HCT116 (cell line): ENCODE data around the gene ALDH1A2. TPM values are rescaled to one million over a fixed set of nuclear protein-coding genes. Genes with fewer than 3 reads are reported as not detected.

Source experiments
- ATAC-seq: fragments of 200-7000 bp; cut with Tn5 transposase; 2 replicates; pipeline ENCODE4 v1.9.1; 2020; ENCODE audit warnings: mild to moderate bottlenecking, moderate library complexity
- BruUV-seq: library from RNA; stranded (reverse); fragments of 400-500 nt; replicated peaks from 2 replicates; lab custom pipeline; 2021; lab: Mats Ljungman, UMichigan
- CTCF ChIA-PET: fragments of 300-600 bp; sonication (Branson Sonifier 250); formaldehyde crosslinking; loops from one replicate; lab custom pipeline; 2021; ENCODE audit warnings: antibody characterized with exemption; lab: Charles Lee
- POLR2A ChIA-PET: fragments of 300-600, 350-600 bp; sonication (Branson Sonifier 250); formaldehyde crosslinking; loops from one replicate; lab custom pipeline; 2021; ENCODE audit warnings: antibody characterized with exemption; lab: Charles Lee
- RAD21 ChIA-PET, 2 experiments: fragments of 300-600 bp; sonication (Branson Sonifier 250); formaldehyde crosslinking; loops; one replicate each; lab custom pipeline; 2023; ENCODE audit warnings: low total read pairs in 2 of 2; ENCODE audit not compliant: uncharacterized antibody in 2 of 2, unreplicated experiment in 2 of 2, low non-redundant PET in 1 of 2; lab: Charles Lee
- DNase-seq: peaks from one replicate; pipeline ENCODE4 v3.0.0-alpha.2; 2010; ENCODE audit warnings: low read depth, low spot score
- H2AFZ ChIP-seq: fragments of 200-600 bp; shearing (Covaris generic), sonication (generic); 2 replicates; pipeline ENCODE4 v1.6.1; 2017; ENCODE audit warnings: low read depth, mixed run types, mixed read lengths, antibody characterized with exemption, low read length; ENCODE audit not compliant: poor library complexity, severe bottlenecking
- H3K27ac ChIP-seq: 2 replicates; pipeline ENCODE4 v1.5.1; 2012; ENCODE audit warnings: low read depth, low read length
- H3K27me3 ChIP-seq: fragments of 200-600 bp; sonication (generic); 2 replicates; pipeline ENCODE4 v1.6.1; 2016; ENCODE audit warnings: mixed run types, low read length, mixed read lengths; ENCODE audit not compliant: insufficient read depth
- H3K36me3 ChIP-seq, 2 experiments: fragments of 200-500 bp in 1 of 2; fragments of 200-600 bp in 1 of 2; sonication (Bioruptor generic) in 1 of 2; sonication (generic) in 1 of 2; 2 replicates each; pipeline versions ENCODE4 v1.5.1 to v1.6.1; 2014 to 2016; ENCODE audit warnings: low read length in 2 of 2, inconsistent platforms in 1 of 2, mixed read lengths in 1 of 2, mixed run types in 1 of 2; ENCODE audit not compliant: insufficient read depth in 2 of 2, control insufficient read depth in 1 of 2
- H3K4me1 ChIP-seq, 2 experiments: fragments of 200-600 bp in 1 of 2; sonication (generic) in 1 of 2; 2 replicates each; pipeline versions ENCODE4 v1.5.1 to v1.6.1; 2012 to 2017; ENCODE audit warnings: low read length in 2 of 2, inconsistent platforms in 1 of 2, mild to moderate bottlenecking in 1 of 2, mixed read lengths in 1 of 2, mixed run types in 1 of 2, moderate library complexity in 1 of 2; ENCODE audit not compliant: insufficient read depth in 2 of 2, control insufficient read depth in 1 of 2
- H3K4me2 ChIP-seq: fragments of 200-600 bp; sonication (generic); 2 replicates; pipeline ENCODE4 v1.6.1; 2017; ENCODE audit warnings: mixed run types, low read length, mixed read lengths
- H3K4me3 ChIP-seq, 2 experiments: fragments of 200-600 bp in 1 of 2; sonication (generic) in 1 of 2; replicated peaks in 1 of 2; 2 replicates each; pipeline ENCODE4 v1.5.1; 2011 to 2016; ENCODE audit warnings: low read length in 2 of 2, control low read depth in 1 of 2, low read depth in 1 of 2, mild to moderate bottlenecking in 1 of 2, mixed read lengths in 1 of 2, mixed run types in 1 of 2
- H3K79me2 ChIP-seq: fragments of 200-600 bp; sonication (generic); 2 replicates; pipeline ENCODE4 v1.6.1; 2017; ENCODE audit warnings: mild to moderate bottlenecking, mixed run types, low read length, moderate library complexity, mixed read lengths; ENCODE audit not compliant: insufficient read depth
- H3K9ac ChIP-seq: fragments of 200-600 bp; sonication (generic); 2 replicates; pipeline ENCODE4 v1.6.1; 2016; ENCODE audit warnings: low read length, mixed read lengths
- H3K9me2 ChIP-seq: fragments of 200-600 bp; sonication (generic), shearing (Covaris generic); 2 replicates; pipeline ENCODE4 v1.6.1; 2017; ENCODE audit warnings: mixed run types, mild to moderate bottlenecking, moderate library complexity; ENCODE audit not compliant: insufficient read depth
- H3K9me3 ChIP-seq, 2 experiments: fragments of 200-500 bp in 1 of 2; fragments of 200-600 bp in 1 of 2; sonication (Bioruptor generic) in 1 of 2; sonication (generic) in 1 of 2; 2 replicates each; pipeline ENCODE4 v1.6.1; 2014 to 2017; ENCODE audit warnings: low read length in 2 of 2, mixed read lengths in 2 of 2, inconsistent platforms in 1 of 2, low read depth in 1 of 2, mild to moderate bottlenecking in 1 of 2, mixed run types in 1 of 2, moderate library complexity in 1 of 2; ENCODE audit not compliant: control insufficient read depth in 1 of 2, insufficient read depth in 1 of 2
- H4K20me1 ChIP-seq: fragments of 200-600 bp; sonication (generic), shearing (Covaris generic); 2 replicates; pipeline ENCODE4 v1.6.1; 2017; ENCODE audit warnings: mixed run types, mild to moderate bottlenecking, moderate library complexity; ENCODE audit not compliant: insufficient read depth
- ATF3 ChIP-seq: IDR thresholded peaks from 2 replicates; pipeline ENCODE4 v1.6.1; 2012
- CEBPB ChIP-seq: IDR thresholded peaks from 2 replicates; pipeline ENCODE4 v1.6.1; 2012; ENCODE audit warnings: low read depth
- EGR1 ChIP-seq: IDR thresholded peaks from 2 replicates; pipeline ENCODE4 v1.6.1; 2012; ENCODE audit warnings: low read depth
- ELF1 ChIP-seq: IDR thresholded peaks from 2 replicates; pipeline ENCODE4 v1.6.1; 2012; ENCODE audit warnings: low read depth, borderline replicate concordance
- EZH2 ChIP-seq: fragments of 200-600 bp; sonication (generic); IDR thresholded peaks from 2 replicates; pipeline ENCODE4 v1.6.1; 2017; ENCODE audit warnings: antibody characterized with exemption, mixed run types
- FOSL1 ChIP-seq: IDR thresholded peaks from 2 replicates; pipeline ENCODE4 v1.6.1; 2012; ENCODE audit warnings: low read depth
- JUND ChIP-seq: IDR thresholded peaks from 2 replicates; pipeline ENCODE4 v1.6.1; 2012
- POLR2A ChIP-seq: IDR thresholded peaks from 2 replicates; pipeline ENCODE4 v1.7.0; 2011; ENCODE audit warnings: borderline replicate concordance; ENCODE audit not compliant: insufficient read depth, insufficient read length; ENCODE audit errors: extremely low read depth
- POLR2AphosphoS5 ChIP-seq: IDR thresholded peaks from 2 replicates; pipeline ENCODE4 v1.6.1; 2011; ENCODE audit warnings: mild to moderate bottlenecking, low read depth, low read length, moderate library complexity
- YY1 ChIP-seq: IDR thresholded peaks from 2 replicates; pipeline ENCODE4 v1.6.1; 2011; ENCODE audit warnings: low read length, low read depth, moderate library complexity, mild to moderate bottlenecking; ENCODE audit not compliant: insufficient replicate concordance; ENCODE audit errors: extremely low read depth
- ZFX ChIP-seq: fragments of 450-650 bp; IDR thresholded peaks from 2 replicates; pipeline ENCODE4 v1.6.1; 2017
- ZNF274 ChIP-seq: fragments of 200-500 bp; sonication (Bioruptor generic); IDR thresholded peaks from 2 replicates; pipeline ENCODE4 v1.6.1; 2014; ENCODE audit warnings: mild to moderate bottlenecking, low read depth, low read length, inconsistent platforms
- intact Hi-C: fragments of 100-400 bp; cut with micrococcal nuclease; formaldehyde crosslinking; loops from 2 replicates; pipeline ENCODE4 v1.10.0; 2022
- total RNA-seq: library from RNA; stranded (reverse); gene quantifications from one replicate; pipeline ENCODE4 v1.2.1, GENCODE V29; 2021; ENCODE audit not compliant: unreplicated experiment
- TF ChIP-seq, protein P1 (sequence below): IDR thresholded peaks from 2 replicates; pipeline ENCODE4 v1.6.1; 2012
- TF ChIP-seq, protein P2 (sequence below): IDR thresholded peaks from 2 replicates; pipeline ENCODE4 v1.6.1; 2012; ENCODE audit warnings: low read depth

ALDH1A2 gene
- total RNA-seq, 1 experiment from 2014 or later, result 1.7 TPM

DNA sequence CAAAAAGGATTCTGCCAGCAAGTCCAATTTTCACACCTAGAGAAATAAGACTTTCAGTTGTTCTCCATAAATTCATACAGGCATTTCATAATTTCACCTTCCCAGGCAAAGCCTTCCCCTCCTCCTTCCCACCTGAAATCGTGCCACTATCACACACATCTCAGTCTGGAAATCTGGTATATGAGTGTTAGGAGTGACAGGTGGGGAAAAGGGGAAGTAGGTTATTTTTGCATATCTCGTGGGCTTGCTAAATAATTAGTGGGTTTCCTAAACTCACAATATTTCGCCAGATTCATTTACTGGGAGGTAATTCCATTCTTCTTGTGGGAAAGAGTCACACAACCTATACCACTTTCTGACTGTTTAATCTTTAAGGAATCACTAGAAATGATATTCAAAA, 7.4 kb downstream of the ALDH1A2 start:
- DNase-seq (no peak), ATAC-seq (no peak)
- ChIA-PET RAD21 (no interaction called here), POLR2A (no interaction called here), CTCF (interaction anchor here (2.5 to 3.7 kb wide), 2 partner anchors 13 to 307 kb away, joined by 5 to 18 read pairs; no protein-coding TSS in a partner anchor)
- Histone ChIP-seq H3K27ac (no peak overlapping the region), H3K4me2 (no peak overlapping the region), H3K27me3 (no peaks in the 10 kb centered on the region), H2AFZ (no peak overlapping the region), H3K9me2 (no peaks in the 10 kb centered on the region), H3K4me3 (no peak overlapping the region), H3K9me3 (no peaks in the 10 kb centered on the region), H3K4me1 (no peaks in the 10 kb centered on the region), H3K9ac (no peak overlapping the region), H3K36me3 (no peaks in the 10 kb centered on the region), H4K20me1 (no peaks in the 10 kb centered on the region), H3K79me2 (no peaks in the 10 kb centered on the region)
- intact Hi-C loops, result no loop called here
- no peak for TF ChIP-seq EZH2
- TF ChIP-seq ZNF274, result no peak
- no peak for TF ChIP-seq EGR1
- TF ChIP-seq POLR2A, result no peak
- TF ChIP-seq CEBPB, result no peak
- TF ChIP-seq ELF1, result no peak
- TF ChIP-seq POLR2AphosphoS5, result no peak
- TF ChIP-seq, protein P1, sequence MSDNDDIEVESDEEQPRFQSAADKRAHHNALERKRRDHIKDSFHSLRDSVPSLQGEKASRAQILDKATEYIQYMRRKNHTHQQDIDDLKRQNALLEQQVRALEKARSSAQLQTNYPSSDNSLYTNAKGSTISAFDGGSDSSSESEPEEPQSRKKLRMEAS, result no peak
- no peak for TF ChIP-seq YY1
- TF ChIP-seq ATF3, result no peak
- TF ChIP-seq, protein P2, sequence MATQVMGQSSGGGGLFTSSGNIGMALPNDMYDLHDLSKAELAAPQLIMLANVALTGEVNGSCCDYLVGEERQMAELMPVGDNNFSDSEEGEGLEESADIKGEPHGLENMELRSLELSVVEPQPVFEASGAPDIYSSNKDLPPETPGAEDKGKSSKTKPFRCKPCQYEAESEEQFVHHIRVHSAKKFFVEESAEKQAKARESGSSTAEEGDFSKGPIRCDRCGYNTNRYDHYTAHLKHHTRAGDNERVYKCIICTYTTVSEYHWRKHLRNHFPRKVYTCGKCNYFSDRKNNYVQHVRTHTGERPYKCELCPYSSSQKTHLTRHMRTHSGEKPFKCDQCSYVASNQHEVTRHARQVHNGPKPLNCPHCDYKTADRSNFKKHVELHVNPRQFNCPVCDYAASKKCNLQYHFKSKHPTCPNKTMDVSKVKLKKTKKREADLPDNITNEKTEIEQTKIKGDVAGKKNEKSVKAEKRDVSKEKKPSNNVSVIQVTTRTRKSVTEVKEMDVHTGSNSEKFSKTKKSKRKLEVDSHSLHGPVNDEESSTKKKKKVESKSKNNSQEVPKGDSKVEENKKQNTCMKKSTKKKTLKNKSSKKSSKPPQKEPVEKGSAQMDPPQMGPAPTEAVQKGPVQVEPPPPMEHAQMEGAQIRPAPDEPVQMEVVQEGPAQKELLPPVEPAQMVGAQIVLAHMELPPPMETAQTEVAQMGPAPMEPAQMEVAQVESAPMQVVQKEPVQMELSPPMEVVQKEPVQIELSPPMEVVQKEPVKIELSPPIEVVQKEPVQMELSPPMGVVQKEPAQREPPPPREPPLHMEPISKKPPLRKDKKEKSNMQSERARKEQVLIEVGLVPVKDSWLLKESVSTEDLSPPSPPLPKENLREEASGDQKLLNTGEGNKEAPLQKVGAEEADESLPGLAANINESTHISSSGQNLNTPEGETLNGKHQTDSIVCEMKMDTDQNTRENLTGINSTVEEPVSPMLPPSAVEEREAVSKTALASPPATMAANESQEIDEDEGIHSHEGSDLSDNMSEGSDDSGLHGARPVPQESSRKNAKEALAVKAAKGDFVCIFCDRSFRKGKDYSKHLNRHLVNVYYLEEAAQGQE, result no peak
- TF ChIP-seq ZFX, result no peak
- no peak for TF ChIP-seq JUND
- TF ChIP-seq FOSL1, result no peak
- BruUV-seq, result no TSS peak
